ENCODE results near the gene GRIFIN.
A peak's percentile ranks its signal among the peaks of the same experiment; 100 is the strongest.

GRIFIN gene

GRCh38 chr7:2446676-2447075, 29.5 kb downstream of the GRIFIN start:
- Mint-ChIP-seq H3K9me3 (no peaks in the 10 kb centered on the region), H3K27me3 (ENCODE audit: low read depth, poor library complexity) (peaks cover 7% of the 10 kb centered on the region), H3K27ac (no peak overlapping the region), H3K36me3 (ENCODE audit: low read depth) (peaks cover 10% of the 10 kb centered on the region), H3K4me3 (no peak overlapping the region), H3K4me1 (peaks cover 45% of the 10 kb centered on the region)
- no peak for DNase-seq
- no peak for TF ChIP-seq CTCF (IDR thresholded peaks at IDR 0.05)

- no peak for TF ChIP-seq CTCF (IDR thresholded peaks at IDR 0.05)
- no peak for DNase-seq
- Mint-ChIP-seq H3K4me3 (no peak overlapping the region), H3K4me1 (peaks cover 52% of the 10 kb centered on the region), H3K9me3 (no peaks in the 10 kb centered on the region), H3K27me3 (ENCODE audit: low read depth, poor library complexity) (peaks cover 8% of the 10 kb centered on the region), H3K27ac (no peak overlapping the region), H3K36me3 (ENCODE audit: low read depth) (peaks cover 11% of the 10 kb centered on the region)
Measured at GRCh38 chr7:2445898-2446555, 30.2 kb downstream of the GRIFIN start.

GRCh38 chr7:2445047-2445446, 31.2 kb downstream of the GRIFIN start:
- Mint-ChIP-seq H3K9me3 (no peaks in the 10 kb centered on the region), H3K4me3 (no peak overlapping the region), H3K27ac (no peak overlapping the region), H3K36me3 (ENCODE audit: low read depth) (peaks cover 11% of the 10 kb centered on the region), H3K4me1 (peaks cover 62% of the 10 kb centered on the region), H3K27me3 (ENCODE audit: low read depth, poor library complexity) (peaks cover 11% of the 10 kb centered on the region)
- no peak for TF ChIP-seq CTCF (IDR thresholded peaks at IDR 0.05)
- DNase-seq: no peak

DNA sequence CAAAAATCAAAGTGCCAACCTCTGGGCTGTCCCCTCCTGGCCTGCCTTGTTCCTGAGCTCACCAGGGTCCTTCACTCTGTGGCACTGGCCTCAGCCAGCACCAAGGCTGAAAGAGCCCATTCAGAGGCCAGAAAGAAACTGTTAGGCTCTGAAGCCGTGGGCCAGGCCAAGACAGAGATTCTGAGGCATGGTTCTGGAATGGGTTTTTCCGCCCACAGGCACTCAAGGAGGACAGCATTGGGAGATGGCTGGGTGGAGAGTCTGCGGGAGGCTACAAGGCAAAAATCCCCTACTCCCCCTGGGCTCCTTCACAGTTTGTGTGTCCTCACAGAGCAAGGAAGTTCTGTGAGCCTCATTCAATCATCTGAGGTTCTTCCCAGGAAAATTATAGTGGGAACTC, 31.7 kb downstream of the GRIFIN start:
- Mint-ChIP-seq H3K27ac (no peak overlapping the region), H3K9me3 (no peaks in the 10 kb centered on the region), H3K36me3 (ENCODE audit: low read depth) (peaks cover 11% of the 10 kb centered on the region), H3K27me3 (ENCODE audit: low read depth, poor library complexity) (peaks cover 11% of the 10 kb centered on the region), H3K4me3 (no peak overlapping the region), H3K4me1 (peaks cover 62% of the 10 kb centered on the region)
- TF ChIP-seq CTCF (IDR thresholded peaks at IDR 0.05): no peak
- DNase-seq: no peak

GRCh38 chr7:2443491-2443890, 32.7 kb downstream of the GRIFIN start:
- H3K4me1 Mint-ChIP-seq: peaks cover 65% of the 10 kb centered on the region
- no peak overlapping the region for H3K4me3 Mint-ChIP-seq
- peaks cover 16% of the 10 kb centered on the region for H3K36me3 Mint-ChIP-seq (ENCODE audit: low read depth)
- TF ChIP-seq CTCF (IDR thresholded peaks at IDR 0.05): no peak
- H3K27me3 Mint-ChIP-seq (ENCODE audit: low read depth, poor library complexity): peaks cover 7% of the 10 kb centered on the region
- no peak overlapping the region for H3K27ac Mint-ChIP-seq
- no peaks in the 10 kb centered on the region for H3K9me3 Mint-ChIP-seq
- no peak for DNase-seq

- Mint-ChIP-seq H3K9me3 (no peaks in the 10 kb centered on the region), H3K4me3 (no peak overlapping the region), H3K27me3 (ENCODE audit: low read depth, poor library complexity) (peaks cover 4% of the 10 kb centered on the region), H3K36me3 (ENCODE audit: low read depth) (peaks cover 22% of the 10 kb centered on the region), H3K27ac (peak overlapping the region; percentile 76), H3K4me1 (peaks cover 60% of the 10 kb centered on the region)
- DNase-seq: no peak
- no peak for TF ChIP-seq CTCF (IDR thresholded peaks at IDR 0.05)
Measured at GRCh38 chr7:2441430-2442058, 34.7 kb downstream of the GRIFIN start.
